ENCODE results near the gene BBX. TPM values are rescaled to one million over a fixed set of nuclear protein-coding genes. Genes with fewer than 3 reads are reported as not detected.

The BBX gene
- total and polyA plus RNA-seq, 2 of the 13 experiments (the other 11 are each of a cell fraction or from before 2014, with no cell fraction given): 13.7 to 23.2 TPM

DNA sequence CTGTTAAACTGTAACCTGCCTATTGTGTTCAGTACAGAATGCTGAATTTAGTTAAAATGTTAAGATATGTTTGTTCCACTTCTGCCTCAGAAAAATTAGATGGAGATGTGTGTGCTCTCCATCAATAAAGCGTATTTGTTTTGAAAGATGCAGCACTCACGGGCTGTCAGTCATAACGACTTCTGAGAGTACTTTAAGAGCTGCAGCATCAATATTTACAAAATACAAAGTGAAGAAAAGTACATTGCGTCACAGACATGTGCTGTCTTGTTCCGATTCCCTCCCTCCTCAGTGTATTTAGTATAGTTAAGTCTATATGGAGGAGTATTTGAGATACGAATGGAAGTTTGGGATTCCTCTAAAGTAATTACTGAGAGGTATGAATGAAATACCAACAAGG, 166.6 kb downstream of the BBX start (continued):
- TF ChIP-seq, protein P1, sequence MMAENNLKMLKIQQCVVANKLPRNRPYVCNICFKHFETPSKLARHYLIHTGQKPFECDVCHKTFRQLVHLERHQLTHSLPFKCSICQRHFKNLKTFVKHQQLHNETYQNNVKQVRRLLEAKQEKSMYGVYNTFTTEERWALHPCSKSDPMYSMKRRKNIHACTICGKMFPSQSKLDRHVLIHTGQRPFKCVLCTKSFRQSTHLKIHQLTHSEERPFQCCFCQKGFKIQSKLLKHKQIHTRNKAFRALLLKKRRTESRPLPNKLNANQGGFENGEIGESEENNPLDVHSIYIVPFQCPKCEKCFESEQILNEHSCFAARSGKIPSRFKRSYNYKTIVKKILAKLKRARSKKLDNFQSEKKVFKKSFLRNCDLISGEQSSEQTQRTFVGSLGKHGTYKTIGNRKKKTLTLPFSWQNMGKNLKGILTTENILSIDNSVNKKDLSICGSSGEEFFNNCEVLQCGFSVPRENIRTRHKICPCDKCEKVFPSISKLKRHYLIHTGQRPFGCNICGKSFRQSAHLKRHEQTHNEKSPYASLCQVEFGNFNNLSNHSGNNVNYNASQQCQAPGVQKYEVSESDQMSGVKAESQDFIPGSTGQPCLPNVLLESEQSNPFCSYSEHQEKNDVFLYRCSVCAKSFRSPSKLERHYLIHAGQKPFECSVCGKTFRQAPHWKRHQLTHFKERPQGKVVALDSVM (CRISPR knock-in tag; IDR thresholded peaks at IDR 0.05): no peak
- TF ChIP-seq, protein P2, sequence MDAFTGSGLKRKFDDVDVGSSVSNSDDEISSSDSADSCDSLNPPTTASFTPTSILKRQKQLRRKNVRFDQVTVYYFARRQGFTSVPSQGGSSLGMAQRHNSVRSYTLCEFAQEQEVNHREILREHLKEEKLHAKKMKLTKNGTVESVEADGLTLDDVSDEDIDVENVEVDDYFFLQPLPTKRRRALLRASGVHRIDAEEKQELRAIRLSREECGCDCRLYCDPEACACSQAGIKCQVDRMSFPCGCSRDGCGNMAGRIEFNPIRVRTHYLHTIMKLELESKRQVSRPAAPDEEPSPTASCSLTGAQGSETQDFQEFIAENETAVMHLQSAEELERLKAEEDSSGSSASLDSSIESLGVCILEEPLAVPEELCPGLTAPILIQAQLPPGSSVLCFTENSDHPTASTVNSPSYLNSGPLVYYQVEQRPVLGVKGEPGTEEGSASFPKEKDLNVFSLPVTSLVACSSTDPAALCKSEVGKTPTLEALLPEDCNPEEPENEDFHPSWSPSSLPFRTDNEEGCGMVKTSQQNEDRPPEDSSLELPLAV (CRISPR knock-in tag; conservative IDR thresholded peaks at IDR 0.05; ENCODE audit: low read depth): no peak
- TF ChIP-seq ZNF577 (CRISPR knock-in tag; IDR thresholded peaks at IDR 0.05; ENCODE audit: borderline replicate concordance, low read depth) (no peak), ZNF589 (CRISPR knock-in tag; conservative IDR thresholded peaks at IDR 0.05) (no peak), TGIF2 (CRISPR knock-in tag; IDR thresholded peaks at IDR 0.05) (no peak), MIER2 (CRISPR knock-in tag; IDR thresholded peaks at IDR 0.05) (no peak), NFATC3 (CRISPR knock-in tag; IDR thresholded peaks at IDR 0.05) (no peak), REPIN1 (CRISPR knock-in tag; IDR thresholded peaks at IDR 0.05; ENCODE audit: borderline replicate concordance, low read depth) (no peak), ZFP41 (CRISPR knock-in tag; IDR thresholded peaks at IDR 0.05; ENCODE audit: borderline replicate concordance) (no peak), ZNF780A (CRISPR knock-in tag; IDR thresholded peaks at IDR 0.05) (no peak), KLF11 (CRISPR knock-in tag; IDR thresholded peaks at IDR 0.05) (no peak), ONECUT2 (CRISPR knock-in tag; IDR thresholded peaks at IDR 0.05) (no peak), NR3C1 (CRISPR knock-in tag; IDR thresholded peaks at IDR 0.05) (no peak), HNRNPK (IDR thresholded peaks at IDR 0.05; ENCODE audit: low read depth, low read length, poor library complexity, severe bottlenecking) (no peak), ZNF143 (CRISPR knock-in tag; IDR thresholded peaks at IDR 0.05) (no peak), ZKSCAN5 (CRISPR knock-in tag; IDR thresholded peaks at IDR 0.05) (no peak), ZMYM3 (CRISPR knock-in tag; IDR thresholded peaks at IDR 0.05) (no peak), SOX13 (IDR thresholded peaks at IDR 0.05) (peak; percentile 62; the same call in 1 of the 2 replicates), SOX13 (CRISPR knock-in tag; conservative IDR thresholded peaks at IDR 0.05 in 1 of 2, IDR thresholded peaks at IDR 0.05 in 1 of 2) (peak in 1 of 2 experiments; percentile 88; a peak in 2 of 4 replicates), EP300 (IDR thresholded peaks at IDR 0.05; ENCODE audit: low read depth in 2 of 2, low read length in 2 of 2) (peak in 1 of 2 experiments; percentile 74; a peak in 2 of 4 replicates), EP300 (CRISPR knock-in tag; IDR thresholded peaks at IDR 0.05; ENCODE audit: borderline replicate concordance) (peak; percentile 69; the same call in 1 of the 2 replicates)
- TF ChIP-seq, protein P3, sequence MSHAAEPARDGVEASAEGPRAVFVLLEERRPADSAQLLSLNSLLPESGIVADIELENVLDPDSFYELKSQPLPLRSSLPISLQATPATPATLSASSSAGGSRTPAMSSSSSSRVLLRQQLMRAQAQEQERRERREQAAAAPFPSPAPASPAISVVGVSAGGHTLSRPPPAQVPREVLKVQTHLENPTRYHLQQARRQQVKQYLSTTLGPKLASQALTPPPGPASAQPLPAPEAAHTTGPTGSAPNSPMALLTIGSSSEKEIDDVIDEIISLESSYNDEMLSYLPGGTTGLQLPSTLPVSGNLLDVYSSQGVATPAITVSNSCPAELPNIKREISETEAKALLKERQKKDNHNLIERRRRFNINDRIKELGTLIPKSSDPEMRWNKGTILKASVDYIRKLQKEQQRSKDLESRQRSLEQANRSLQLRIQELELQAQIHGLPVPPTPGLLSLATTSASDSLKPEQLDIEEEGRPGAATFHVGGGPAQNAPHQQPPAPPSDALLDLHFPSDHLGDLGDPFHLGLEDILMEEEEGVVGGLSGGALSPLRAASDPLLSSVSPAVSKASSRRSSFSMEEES (CRISPR knock-in tag; IDR thresholded peaks at IDR 0.05): no peak
- TF ChIP-seq, protein P4, sequence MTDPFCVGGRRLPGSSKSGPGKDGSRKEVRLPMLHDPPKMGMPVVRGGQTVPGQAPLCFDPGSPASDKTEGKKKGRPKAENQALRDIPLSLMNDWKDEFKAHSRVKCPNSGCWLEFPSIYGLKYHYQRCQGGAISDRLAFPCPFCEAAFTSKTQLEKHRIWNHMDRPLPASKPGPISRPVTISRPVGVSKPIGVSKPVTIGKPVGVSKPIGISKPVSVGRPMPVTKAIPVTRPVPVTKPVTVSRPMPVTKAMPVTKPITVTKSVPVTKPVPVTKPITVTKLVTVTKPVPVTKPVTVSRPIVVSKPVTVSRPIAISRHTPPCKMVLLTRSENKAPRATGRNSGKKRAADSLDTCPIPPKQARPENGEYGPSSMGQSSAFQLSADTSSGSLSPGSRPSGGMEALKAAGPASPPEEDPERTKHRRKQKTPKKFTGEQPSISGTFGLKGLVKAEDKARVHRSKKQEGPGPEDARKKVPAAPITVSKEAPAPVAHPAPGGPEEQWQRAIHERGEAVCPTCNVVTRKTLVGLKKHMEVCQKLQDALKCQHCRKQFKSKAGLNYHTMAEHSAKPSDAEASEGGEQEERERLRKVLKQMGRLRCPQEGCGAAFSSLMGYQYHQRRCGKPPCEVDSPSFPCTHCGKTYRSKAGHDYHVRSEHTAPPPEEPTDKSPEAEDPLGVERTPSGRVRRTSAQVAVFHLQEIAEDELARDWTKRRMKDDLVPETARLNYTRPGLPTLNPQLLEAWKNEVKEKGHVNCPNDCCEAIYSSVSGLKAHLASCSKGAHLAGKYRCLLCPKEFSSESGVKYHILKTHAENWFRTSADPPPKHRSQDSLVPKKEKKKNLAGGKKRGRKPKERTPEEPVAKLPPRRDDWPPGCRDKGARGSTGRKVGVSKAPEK (CRISPR knock-in tag; IDR thresholded peaks at IDR 0.05; ENCODE audit: borderline replicate concordance): no peak
